GM18858 (cell line): ENCODE results near the gene TEX51.

Experiments
- ATAC-seq: cut with Tn5 transposase; IDR thresholded peaks from one replicate; pipeline ENCODE4 v1.9.1; 2021; ENCODE audit not compliant: unreplicated experiment

TEX51 gene

GRCh38 chr2:126911111-126911796 lies 12.6 kb downstream of the TEX51 start:
- ATAC-seq: no peak

- ATAC-seq: no peak
Observed at GRCh38 chr2:126912201-126912600, 13.5 kb downstream of the TEX51 start.

- ATAC-seq: no peak
Observed at GRCh38 chr2:126913329-126913728, 14.6 kb downstream of the TEX51 start.

DNA sequence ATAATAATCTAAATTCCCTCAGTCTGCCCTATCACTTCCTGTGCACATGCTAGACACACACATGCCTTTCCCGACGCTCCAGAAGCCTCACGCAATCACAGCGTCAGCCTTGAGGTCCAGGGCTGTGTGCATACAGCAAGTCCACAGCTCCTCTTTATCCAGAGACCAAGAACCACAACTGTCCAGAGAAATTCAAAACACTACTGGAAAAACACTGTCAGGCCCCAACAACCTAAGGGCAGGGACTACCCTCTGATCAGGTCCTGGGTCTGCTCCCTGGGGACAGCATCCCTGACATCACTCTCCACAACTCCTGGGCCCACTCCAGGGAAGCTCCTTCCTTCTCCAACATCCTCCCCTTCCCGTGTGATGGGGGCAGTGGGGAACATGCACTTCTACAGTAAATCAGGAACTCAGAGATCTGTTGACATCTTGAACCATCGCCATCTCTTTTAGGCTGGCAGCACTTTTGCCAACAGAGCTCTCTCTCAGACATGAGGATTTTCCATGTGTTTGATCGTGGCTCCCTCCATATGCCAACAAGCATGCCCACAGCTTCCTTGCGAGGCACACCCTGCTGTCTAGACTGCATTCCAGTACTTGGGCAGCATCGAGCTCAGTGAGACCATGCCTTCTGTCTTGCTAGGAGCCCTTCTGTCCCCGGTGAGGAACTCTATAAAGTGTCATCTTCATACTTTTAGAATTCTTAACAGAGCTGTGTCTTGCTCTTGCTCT lies 15.4 kb downstream of the TEX51 start:
- ATAC-seq: no peak

GRCh38 chr2:126914811-126915500 lies 16.3 kb downstream of the TEX51 start:
- ATAC-seq: no peak

DNA sequence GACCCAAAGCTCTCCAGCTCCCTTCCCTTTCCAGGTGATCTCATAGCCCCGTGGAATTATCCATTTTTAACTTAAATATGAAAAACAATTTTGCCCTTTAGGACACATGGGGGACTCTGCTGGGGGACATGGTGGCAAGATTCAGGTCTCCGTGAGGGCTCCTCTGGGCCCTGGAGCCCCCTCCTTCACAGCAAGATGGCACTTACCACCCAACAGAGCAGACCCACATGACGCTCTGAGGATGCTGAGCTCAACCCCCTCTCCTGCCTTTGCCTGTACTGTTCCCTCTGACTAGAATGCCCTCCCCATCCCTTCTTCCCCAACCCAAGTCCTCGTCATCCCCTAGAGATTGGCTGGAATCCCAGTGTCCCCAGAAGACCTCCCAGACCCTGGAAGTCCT lies 17.2 kb downstream of the TEX51 start:
- ATAC-seq: no peak

DNA sequence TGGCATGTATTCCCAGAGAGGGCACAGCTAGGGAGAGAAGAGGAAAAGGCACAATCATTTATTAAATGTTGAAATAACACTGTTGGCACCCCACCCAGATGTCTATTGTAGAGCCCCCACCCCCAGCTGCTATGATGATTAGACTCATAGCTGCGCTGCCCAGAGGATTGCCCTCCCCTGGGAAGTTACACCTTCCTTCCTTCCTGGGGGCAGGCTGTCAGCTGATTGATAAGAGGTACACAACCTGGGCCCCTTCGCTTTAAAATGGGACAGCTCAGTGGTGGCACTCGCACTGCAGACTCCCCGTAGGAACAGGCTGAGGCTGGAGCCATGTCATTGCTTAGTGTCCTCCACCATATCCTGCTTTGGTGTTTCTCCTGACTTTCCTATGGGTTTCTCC lies 18.1 kb downstream of the TEX51 start:
- ATAC-seq: no peak

GRCh38 chr2:126921066-126921465 lies 22.4 kb downstream of the TEX51 start:
- ATAC-seq: no peak

GRCh38 chr2:126930970-126931590 lies 32.4 kb downstream of the TEX51 start:
- ATAC-seq: no peak

DNA sequence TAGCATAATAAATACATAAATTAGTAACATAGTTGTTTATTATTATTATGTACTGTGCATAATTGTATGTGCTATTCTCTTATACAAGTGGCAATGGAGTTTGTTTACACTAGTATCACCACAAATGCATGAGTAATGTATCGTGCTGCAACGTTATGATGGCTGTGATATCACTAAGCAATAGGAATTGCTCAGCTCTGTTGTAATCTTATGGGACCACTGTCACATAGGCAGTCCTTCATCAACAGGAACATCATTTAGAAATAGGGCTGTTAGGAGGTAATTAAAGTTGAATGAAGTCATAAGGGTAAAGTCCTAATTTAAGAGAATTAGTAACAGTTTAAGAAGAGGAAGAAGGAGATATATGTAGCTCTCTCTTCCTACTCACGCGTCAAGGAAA lies 33.8 kb downstream of the TEX51 start:
- ATAC-seq: no peak

DNA sequence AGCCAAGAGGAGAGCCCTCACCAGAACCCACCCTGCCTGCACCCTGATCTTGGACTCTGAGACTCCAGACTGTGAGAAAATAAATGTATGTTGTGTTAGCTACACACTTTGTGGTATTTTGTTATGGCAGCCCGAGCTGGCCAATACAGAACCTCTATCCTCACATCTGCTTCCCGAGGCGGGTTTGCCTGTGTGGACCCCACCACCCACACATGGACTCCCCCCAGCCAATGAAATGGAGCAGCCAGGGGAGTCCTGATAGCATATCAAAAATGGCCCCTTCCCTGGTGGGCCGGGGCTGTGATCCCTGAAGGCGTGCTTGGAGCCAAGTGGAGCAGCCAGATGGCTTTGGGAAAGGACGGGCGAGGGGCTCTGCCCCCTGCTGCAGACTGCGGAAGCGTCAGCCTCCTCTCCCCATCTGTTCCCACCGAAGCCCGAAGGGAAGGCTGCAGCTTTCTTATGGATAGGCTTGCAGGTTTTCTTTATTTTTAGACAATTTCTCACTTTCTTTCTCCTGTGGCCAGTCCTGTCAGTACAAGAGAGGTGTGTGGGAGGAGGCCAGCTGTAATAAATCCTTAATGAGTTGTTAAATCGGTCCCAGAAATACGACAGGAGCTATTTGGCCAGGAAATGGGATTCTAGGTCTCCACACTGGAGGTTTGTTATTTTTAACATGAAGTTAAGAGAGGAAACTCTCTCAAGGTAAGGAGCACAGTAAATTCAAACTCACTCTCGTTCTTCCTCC lies 34.4 kb downstream of the TEX51 start:
- ATAC-seq: no peak

GRCh38 chr2:126933711-126934091 lies 35.0 kb downstream of the TEX51 start:
- ATAC-seq: no peak

DNA sequence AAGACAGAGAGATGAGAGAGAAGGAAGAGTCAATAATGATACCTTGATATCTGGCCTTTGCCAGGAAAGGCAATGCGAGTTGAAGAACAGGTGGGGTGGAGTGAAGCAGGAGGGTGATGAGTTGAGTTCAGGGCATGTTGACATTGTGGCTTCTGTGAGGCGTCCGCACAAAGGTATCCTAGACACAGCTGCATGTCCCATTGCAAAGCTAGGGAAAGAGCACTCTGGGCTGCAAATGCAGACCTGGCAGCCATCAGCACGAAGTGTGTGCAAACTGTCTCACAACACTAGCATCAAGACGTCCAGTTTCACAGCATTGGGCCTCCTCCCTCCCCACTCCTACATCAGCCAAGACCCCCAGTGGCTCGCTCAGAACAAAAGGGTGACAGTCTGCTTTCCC lies 36.1 kb downstream of the TEX51 start:
- ATAC-seq: no peak

GRCh38 chr2:126935774-126936173 lies 37.1 kb downstream of the TEX51 start:
- ATAC-seq: no peak

- ATAC-seq: no peak
Observed at GRCh38 chr2:126936219-126936723, 37.6 kb downstream of the TEX51 start.

DNA sequence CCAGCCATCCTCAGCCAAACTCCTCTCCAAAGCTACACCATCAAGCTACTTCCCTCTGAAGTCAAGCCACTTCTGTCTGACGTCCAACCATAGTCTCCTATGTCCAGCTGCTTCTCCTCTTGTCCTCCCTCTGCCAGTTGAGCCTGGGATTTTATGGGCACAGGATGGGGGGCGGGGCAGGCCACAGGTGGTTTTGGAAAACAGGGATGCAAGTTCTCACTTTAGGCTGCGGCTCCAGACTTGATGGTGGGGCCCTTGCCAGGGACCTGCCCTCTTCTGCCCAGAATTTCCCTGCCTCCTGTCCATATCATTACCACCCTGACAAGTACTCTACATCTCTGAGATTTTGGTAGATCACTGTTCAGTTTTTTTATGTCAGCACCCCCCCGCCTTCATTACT lies 41.6 kb downstream of the TEX51 start:
- no peak for ATAC-seq

DNA sequence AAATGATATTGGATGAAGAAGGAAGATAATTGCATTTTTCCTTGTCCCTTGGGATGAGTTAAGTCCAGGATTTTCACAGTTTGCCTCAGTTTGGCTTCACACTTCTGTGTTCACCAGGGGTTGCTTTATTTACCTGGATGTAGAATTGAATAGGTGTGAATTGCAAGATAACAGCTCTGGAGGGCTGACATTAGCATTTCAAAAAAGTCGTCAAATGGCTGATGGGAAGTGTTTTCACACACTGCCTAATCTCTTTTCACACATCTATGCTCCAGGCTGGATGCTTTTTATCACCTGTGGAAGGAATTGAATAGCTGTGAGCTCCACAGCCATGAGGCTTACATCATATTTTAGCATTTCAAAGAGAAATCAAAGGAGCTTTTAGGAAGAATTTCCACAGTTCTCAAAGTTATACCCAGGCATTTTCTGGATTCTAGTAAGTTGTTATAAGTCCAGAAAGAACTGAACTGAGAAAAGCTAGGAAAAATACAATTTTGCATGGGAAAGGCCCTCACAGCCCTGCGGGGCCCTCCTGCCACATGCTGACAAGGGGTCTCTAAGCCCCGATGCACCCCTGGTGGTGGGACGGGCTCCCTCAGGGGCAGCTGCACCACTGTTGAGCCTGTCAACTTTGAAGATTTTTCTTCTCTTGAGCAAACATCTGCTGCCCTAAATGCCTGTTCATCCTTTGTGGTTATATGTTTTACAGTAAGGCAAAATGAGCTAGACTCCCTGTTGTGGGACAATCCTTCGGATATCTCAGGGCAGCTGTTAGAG lies 43.9 kb downstream of the TEX51 start:
- no peak for ATAC-seq

DNA sequence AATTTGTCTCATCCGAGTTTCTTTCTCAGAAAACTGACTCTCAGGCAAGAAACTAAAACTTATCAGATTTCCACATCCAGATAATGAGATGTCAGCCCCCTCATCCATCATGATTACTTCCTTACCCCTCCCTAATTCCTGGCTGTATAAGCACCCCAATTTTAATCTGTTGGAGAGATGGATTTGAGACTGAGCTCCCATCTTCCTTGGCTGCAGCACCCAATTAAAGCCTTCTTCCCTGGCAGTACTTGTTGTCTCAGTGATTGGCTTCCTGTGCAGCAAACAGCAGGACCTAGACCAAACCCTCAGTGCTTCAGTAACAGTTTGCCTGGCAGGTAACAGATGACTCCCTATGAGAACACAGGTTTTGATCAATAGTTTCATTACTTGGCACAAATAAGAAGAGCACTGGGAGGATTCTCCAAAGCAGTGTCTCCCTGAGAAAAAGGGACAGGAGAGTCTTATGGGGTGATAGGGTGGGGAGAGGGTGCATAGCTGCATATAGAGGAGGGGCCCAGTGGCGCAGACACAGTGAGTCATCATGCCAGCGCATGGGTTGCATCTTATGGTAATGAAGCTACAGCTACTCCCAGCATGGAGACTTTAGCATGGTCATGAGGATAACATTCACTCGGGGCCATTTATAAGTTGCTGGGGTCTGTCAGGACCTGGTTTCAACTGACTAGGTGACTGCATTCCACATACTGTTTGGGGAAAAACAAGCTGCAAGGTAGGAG lies 45.1 kb downstream of the TEX51 start:
- ATAC-seq: no peak

- ATAC-seq: no peak
Observed at GRCh38 chr2:126945118-126945517, 46.4 kb downstream of the TEX51 start.
